CD14-positive monocyte (primary cell): ENCODE results near the gene SPZ1. TPM values are rescaled to one million over a fixed set of nuclear protein-coding genes. Genes with fewer than 3 reads are reported as not detected.

Experiments
- DNase-seq, 3 donors: peaks; one replicate each; pipeline ENCODE4 v3.0.0-alpha.2; 2011 to 2022
- H2AFZ ChIP-seq: 2 replicates; pipeline ENCODE4 v1.6.0; 2012; ENCODE audit warnings: mild to moderate bottlenecking, low read depth, low read length, inconsistent platforms; ENCODE audit not compliant: insufficient read depth, poor library complexity, severe bottlenecking
- H3K27ac ChIP-seq, 2 donors: 1 replicate in 1 of 2; 2 replicates in 1 of 2; pipeline ENCODE4 v1.5.1; 2012 to 2013; ENCODE audit warnings: low read length in 2 of 2, control low read depth in 1 of 2, inconsistent platforms in 1 of 2, low read depth in 1 of 2, mild to moderate bottlenecking in 1 of 2
- H3K27me3 ChIP-seq, 2 donors: one replicate each; pipeline versions ENCODE4 v1.6.0 to v1.6.1; 2011 to 2013; ENCODE audit warnings: low read length in 2 of 2; ENCODE audit not compliant: control insufficient read depth in 2 of 2, insufficient read depth in 2 of 2
- H3K36me3 ChIP-seq, 2 donors: replicated peaks in 1 of 2; 1 replicate in 1 of 2; 2 replicates in 1 of 2; pipeline versions ENCODE4 v1.5.1 to v1.6.1; 2012 to 2013; ENCODE audit warnings: low read length in 2 of 2, control low read depth in 1 of 2, inconsistent platforms in 1 of 2, mild to moderate bottlenecking in 1 of 2; ENCODE audit not compliant: insufficient read depth in 2 of 2, control insufficient read depth in 1 of 2
- H3K4me1 ChIP-seq, 2 donors: 1 replicate in 1 of 2; 2 replicates in 1 of 2; pipeline versions ENCODE4 v1.5.1 to v1.6.1; 2012 to 2013; ENCODE audit warnings: low read length in 2 of 2, control low read depth in 1 of 2, inconsistent platforms in 1 of 2, mild to moderate bottlenecking in 1 of 2, moderate library complexity in 1 of 2; ENCODE audit not compliant: insufficient read depth in 2 of 2, control insufficient read depth in 1 of 2
- H3K4me2 ChIP-seq: replicated peaks from 2 replicates; pipeline ENCODE3; 2012; ENCODE audit warnings: low read length, moderate library complexity, mild to moderate bottlenecking; ENCODE audit not compliant: poor library complexity, severe bottlenecking; ENCODE audit errors: extremely low read depth
- H3K4me3 ChIP-seq, 3 experiments: fragments of 200-600 bp in 1 of 3; sonication (generic) in 1 of 3; replicated peaks in 1 of 3; 1 replicate in 2 of 3; 2 replicates in 1 of 3; pipeline ENCODE4 v1.5.1; 2011 to 2013; ENCODE audit warnings: low read length in 3 of 3, mild to moderate bottlenecking in 3 of 3, control low read depth in 2 of 3, low read depth in 2 of 3, inconsistent platforms in 1 of 3, moderate library complexity in 1 of 3
- H3K79me2 ChIP-seq: 2 replicates; pipeline ENCODE4 v1.6.0; 2012; ENCODE audit warnings: mild to moderate bottlenecking, control low read depth, inconsistent platforms, low read length, moderate library complexity; ENCODE audit not compliant: insufficient read depth
- H3K9ac ChIP-seq: 2 replicates; pipeline ENCODE4 v1.6.0; 2017; ENCODE audit warnings: low read length, mild to moderate bottlenecking; ENCODE audit not compliant: insufficient read depth, poor library complexity, severe bottlenecking
- H3K9me3 ChIP-seq, 2 donors: replicated peaks in 1 of 2; 1 replicate in 1 of 2; 2 replicates in 1 of 2; pipeline versions ENCODE4 v1.5.1 to v1.6.1; 2012 to 2013; ENCODE audit warnings: low read length in 2 of 2, control low read depth in 1 of 2; ENCODE audit not compliant: control insufficient read depth in 1 of 2, insufficient read depth in 1 of 2
- H4K20me1 ChIP-seq: 2 replicates; pipeline ENCODE4 v1.6.0; 2012; ENCODE audit warnings: mild to moderate bottlenecking, low read length, control low read depth, moderate library complexity; ENCODE audit not compliant: insufficient read depth
- H3K27ac Mint-ChIP-seq, 7 donors: one replicate each; pipeline ENCODE4 v1.8.0; 2020; ENCODE audit warnings: mild to moderate bottlenecking in 7 of 7, mixed read lengths in 7 of 7, moderate library complexity in 6 of 7, inconsistent platforms in 2 of 7
- H3K27me3 Mint-ChIP-seq, 3 donors: one replicate each; pipeline ENCODE4 v1.8.0; 2021 to 2022; ENCODE audit warnings: low read depth in 3 of 3, mild to moderate bottlenecking in 3 of 3, mixed read lengths in 3 of 3, moderate library complexity in 3 of 3, inconsistent platforms in 1 of 3
- H3K36me3 Mint-ChIP-seq, 2 donors: one replicate each; pipeline ENCODE4 v1.8.0; 2020; ENCODE audit warnings: mixed read lengths in 2 of 2, inconsistent platforms in 1 of 2, mild to moderate bottlenecking in 1 of 2
- H3K4me1 Mint-ChIP-seq: one replicate; pipeline ENCODE4 v1.8.0; 2020; ENCODE audit warnings: mild to moderate bottlenecking, mixed read lengths
- H3K4me3 Mint-ChIP-seq, 2 donors: one replicate each; pipeline ENCODE4 v1.8.0; 2020; ENCODE audit warnings: mild to moderate bottlenecking in 2 of 2, mixed read lengths in 2 of 2, moderate library complexity in 1 of 2
- H3K9me3 Mint-ChIP-seq, 7 donors: one replicate each; pipeline ENCODE4 v1.8.0; 2020 to 2022; ENCODE audit warnings: mixed read lengths in 7 of 7, mild to moderate bottlenecking in 6 of 7, moderate library complexity in 6 of 7, inconsistent platforms in 2 of 7
- CTCF ChIP-seq: fragments of 200-600 bp; IDR thresholded peaks from one replicate; pipeline ENCODE4 v1.8.0; 2022; ENCODE audit warnings: antibody characterized with exemption, mild to moderate bottlenecking
- WGBS: methylation state at CpG from one replicate; pipeline ENCODE4 v1.1.5; 2013; ENCODE audit warnings: missing lambda C conversion rate; ENCODE audit not compliant: insufficient coverage; 5-methylcytosine and 5-hydroxymethylcytosine counted together
- intact Hi-C, 2 donors: fragments of 100-400 bp; cut with micrococcal nuclease; formaldehyde crosslinking; loops; one replicate each; pipeline versions ENCODE4 v1.15.0 to v1.15.1; 2023
- polyA plus RNA-seq, 3 donors: library from polyadenylated mRNA; depleted of rRNA in 1 of 3; unstranded in 2 of 3; stranded (reverse) in 1 of 3; fragments of 300-500 nt in 2 of 3; fragments of >200 nt in 1 of 3; fragmentation: Illumina TruSeq in 2 of 3; gene quantifications; 1 replicate in 2 of 3; 2 replicates in 1 of 3; pipeline ENCODE4 v1.2.3, GENCODE V29; 2012 to 2021

The SPZ1 gene
- polyA plus RNA-seq, 3 donors = not detected

GRCh38 chr5:80355686-80356085, 35.9 kb downstream of the SPZ1 start:
- no CpG with 5 or more reads among the region's 4 CpGs for WGBS
- intact Hi-C loops = no loop called here
- peaks cover 0 to 11% (median 4%) of the 10 kb centered on the region in 7 donors for H3K9me3 Mint-ChIP-seq

GRCh38 chr5:80357671-80358070, 37.9 kb downstream of the SPZ1 start:
- intact Hi-C loops = no loop called here
- no CpG with 5 or more reads among the region's 1 CpG for WGBS
- H2AFZ ChIP-seq = no peak overlapping the region

More at GRCh38 chr5:80355686-80356085, 35.9 kb downstream of the SPZ1 start:
- Histone ChIP-seq H3K36me3 (no peaks in the 10 kb centered on the region), H3K4me1 (peaks cover 11% of the 10 kb centered on the region in 2 donors), H3K27ac (peak overlapping the region in 1 of 2 donors; percentile 24), H2AFZ (no peak overlapping the region), H3K27me3 (no peaks in the 10 kb centered on the region), H3K4me2 (peak overlapping the region; percentile 25), H4K20me1 (no peaks in the 10 kb centered on the region), H3K9ac (no peak overlapping the region), H3K4me3 (no peak overlapping the region), H3K9me3 (peaks cover 0 to 4% of the 10 kb centered on the region in 2 donors), H3K79me2 (no peaks in the 10 kb centered on the region)
- Mint-ChIP-seq H3K27ac (peak overlapping the region in 4 of 7 donors; percentile 37 to 86 (median 62)), H3K4me3 (peak overlapping the region in 1 of 2 donors; percentile 55), H3K36me3 (no peaks in the 10 kb centered on the region), H3K27me3 (peaks cover 0 to 2% (median 2%) of the 10 kb centered on the region in 3 donors), H3K4me1 (peaks cover 17% of the 10 kb centered on the region)
- no peak for TF ChIP-seq CTCF
- peak in 2 of 3 donors; percentile 9 for DNase-seq

More at GRCh38 chr5:80357671-80358070, 37.9 kb downstream of the SPZ1 start:
- Mint-ChIP-seq H3K27ac (no peak overlapping the region), H3K4me1 (peaks cover 17% of the 10 kb centered on the region), H3K9me3 (peaks cover 0 to 6% (median 0%) of the 10 kb centered on the region in 7 donors), H3K27me3 (peaks cover 2 to 4% (median 2%) of the 10 kb centered on the region in 3 donors), H3K36me3 (no peaks in the 10 kb centered on the region), H3K4me3 (no peak overlapping the region)
- Histone ChIP-seq H3K79me2 (no peaks in the 10 kb centered on the region), H3K36me3 (no peaks in the 10 kb centered on the region), H3K4me2 (no peak overlapping the region), H3K27ac (no peak overlapping the region), H3K4me1 (peaks cover 11% of the 10 kb centered on the region in 2 donors), H3K9ac (no peak overlapping the region), H3K27me3 (no peaks in the 10 kb centered on the region), H3K9me3 (no peaks in the 10 kb centered on the region), H3K4me3 (no peak overlapping the region), H4K20me1 (no peaks in the 10 kb centered on the region)
- DNase-seq = no peak
- no peak for TF ChIP-seq CTCF
